Osteoblast (primary cell): Measurements from ENCODE around the gene BANK1. TPM values are rescaled to one million over a fixed set of nuclear protein-coding genes. Genes with fewer than 3 reads are reported as not detected.

Experiments
- DNase-seq: peaks from one replicate; pipeline ENCODE4 v3.0.0; 2011; ENCODE audit warnings: low spot score, mixed read lengths; ENCODE audit not compliant: insufficient read length; ENCODE audit errors: missing footprints
- H2AFZ ChIP-seq: 2 replicates; pipeline ENCODE4 v1.6.0; 2011; ENCODE audit warnings: mild to moderate bottlenecking, low read length
- H3K27ac ChIP-seq: 2 replicates; pipeline ENCODE4 v1.5.1; 2011; ENCODE audit warnings: mild to moderate bottlenecking, low read depth, low read length, moderate library complexity
- H3K27me3 ChIP-seq: 2 replicates; pipeline ENCODE4 v1.6.0; 2012; ENCODE audit warnings: mild to moderate bottlenecking, control low read depth, inconsistent platforms, low read length, moderate library complexity; ENCODE audit not compliant: insufficient read depth
- H3K36me3 ChIP-seq: 2 replicates; pipeline ENCODE4 v1.5.1; 2011; ENCODE audit warnings: mild to moderate bottlenecking, low read length, control low read depth, moderate library complexity; ENCODE audit not compliant: insufficient read depth
- H3K4me1 ChIP-seq: 2 replicates; pipeline ENCODE4 v1.5.1; 2011; ENCODE audit warnings: mild to moderate bottlenecking, low read length, control low read depth, moderate library complexity; ENCODE audit not compliant: insufficient read depth
- H3K4me2 ChIP-seq: 2 replicates; pipeline ENCODE4 v1.6.0; 2011; ENCODE audit warnings: mild to moderate bottlenecking, low read length; ENCODE audit not compliant: insufficient read depth
- H3K4me3 ChIP-seq: fragments of 200-600 bp; sonication (generic); 3 replicates; pipeline ENCODE4 v1.5.1; 2012; ENCODE audit warnings: mild to moderate bottlenecking, low read length, inconsistent platforms; ENCODE audit not compliant: insufficient read depth
- H3K79me2 ChIP-seq: 2 replicates; pipeline ENCODE4 v1.6.0; 2012; ENCODE audit warnings: mild to moderate bottlenecking, low read length, control low read depth, inconsistent platforms; ENCODE audit not compliant: insufficient read depth
- H3K9me3 ChIP-seq: 2 replicates; pipeline ENCODE4 v1.5.1; 2011; ENCODE audit warnings: low read depth, low read length, control low read depth
- H4K20me1 ChIP-seq: 2 replicates; pipeline ENCODE4 v1.6.0; 2012; ENCODE audit warnings: mild to moderate bottlenecking, low read length, control low read depth; ENCODE audit not compliant: insufficient read depth
- CTCF ChIP-seq: IDR thresholded peaks from 2 replicates; pipeline ENCODE4 v1.5.1; 2011; ENCODE audit warnings: mild to moderate bottlenecking, low read depth, low read length, moderate library complexity; ENCODE audit errors: extremely low read depth
- total RNA-seq: library from RNA; depleted of rRNA; stranded (reverse); fragments of >200 nt; gene quantifications from 2 replicates; pipeline ENCODE4 v1.2.3, GENCODE V29; 2012

The BANK1 gene
- total RNA-seq, 1 donor, result 1.8 TPM

- H4K20me1 ChIP-seq, result no peaks in the 10 kb centered on the region
- no peaks in the 10 kb centered on the region for H3K36me3 ChIP-seq
- H3K9me3 ChIP-seq, result no peaks in the 10 kb centered on the region
- H3K27me3 ChIP-seq, result no peaks in the 10 kb centered on the region
- H3K4me2 ChIP-seq, result no peak overlapping the region
- TF ChIP-seq CTCF, result no peak
- no peak overlapping the region for H3K27ac ChIP-seq
- H3K4me3 ChIP-seq, result no peak overlapping the region
- H3K4me1 ChIP-seq, result no peaks in the 10 kb centered on the region
- no peaks in the 10 kb centered on the region for H3K79me2 ChIP-seq
- no peak for DNase-seq
- no peak overlapping the region for H2AFZ ChIP-seq
These were observed 64.7 kb downstream of the BANK1 start for GRCh38 chr4:101855239-101855638.

- Histone ChIP-seq H3K4me3 (no peak overlapping the region), H3K27ac (no peak overlapping the region), H3K4me2 (no peak overlapping the region), H3K4me1 (no peaks in the 10 kb centered on the region), H3K79me2 (no peaks in the 10 kb centered on the region), H4K20me1 (no peaks in the 10 kb centered on the region), H2AFZ (no peak overlapping the region), H3K9me3 (no peaks in the 10 kb centered on the region), H3K36me3 (no peaks in the 10 kb centered on the region), H3K27me3 (no peaks in the 10 kb centered on the region)
- no peak for TF ChIP-seq CTCF
- no peak for DNase-seq
These were observed 65.6 kb downstream of the BANK1 start for GRCh38 chr4:101856149-101856548.

- H3K4me3 ChIP-seq, result no peak overlapping the region
- DNase-seq, result no peak
- no peak overlapping the region for H3K4me2 ChIP-seq
- no peaks in the 10 kb centered on the region for H3K36me3 ChIP-seq
- no peak overlapping the region for H2AFZ ChIP-seq
- H4K20me1 ChIP-seq, result no peaks in the 10 kb centered on the region
- H3K79me2 ChIP-seq, result no peaks in the 10 kb centered on the region
- no peak for TF ChIP-seq CTCF
- no peak overlapping the region for H3K27ac ChIP-seq
- no peaks in the 10 kb centered on the region for H3K9me3 ChIP-seq
- no peaks in the 10 kb centered on the region for H3K27me3 ChIP-seq
- H3K4me1 ChIP-seq, result no peaks in the 10 kb centered on the region
These were observed 66.6 kb downstream of the BANK1 start for GRCh38 chr4:101857176-101857575.

- no peaks in the 10 kb centered on the region for H3K4me1 ChIP-seq
- no peaks in the 10 kb centered on the region for H3K9me3 ChIP-seq
- H4K20me1 ChIP-seq, result no peaks in the 10 kb centered on the region
- H3K27me3 ChIP-seq, result no peaks in the 10 kb centered on the region
- H2AFZ ChIP-seq, result no peak overlapping the region
- H3K36me3 ChIP-seq, result no peaks in the 10 kb centered on the region
- no peak overlapping the region for H3K27ac ChIP-seq
- H3K79me2 ChIP-seq, result no peaks in the 10 kb centered on the region
- no peak for DNase-seq
- H3K4me3 ChIP-seq, result no peak overlapping the region
- no peak for TF ChIP-seq CTCF
- H3K4me2 ChIP-seq, result no peak overlapping the region
These were observed 68.1 kb downstream of the BANK1 start for GRCh38 chr4:101858641-101859040.
